IMR-90 (cell line): ENCODE measurements around the gene RABEP2. TPM values are rescaled to one million over a fixed set of nuclear protein-coding genes. Genes with fewer than 3 reads are reported as not detected.

Experiments used
- ATAC-seq: fragments of 200-7000 bp; cut with Tn5 transposase; 2 replicates; pipeline ENCODE4 v1.9.1; 2020; ENCODE audit warnings: low read depth, mild to moderate bottlenecking, moderate library complexity
- BruUV-seq: library from RNA; stranded (reverse); fragments of 400-500 nt; replicated peaks from 2 replicates; lab custom pipeline; 2021; lab: Mats Ljungman, UMichigan
- CTCF ChIA-PET: fragments of 300-600 bp; formaldehyde crosslinking; extraction: SDS; loops from one replicate; lab custom pipeline; 2021; ENCODE audit warnings: antibody characterized with exemption; lab: Yijun Ruan, JAX
- POLR2A ChIA-PET: fragments of 300-600 bp; sonication (Branson Sonifier 250); formaldehyde crosslinking; loops from one replicate; lab custom pipeline; 2022; ENCODE audit warnings: antibody characterized with exemption; ENCODE audit not compliant: unreplicated experiment; lab: Charles Lee
- DNase-seq: peaks from one replicate; pipeline ENCODE4 v3.0.0; 2013
- H2AFZ ChIP-seq: replicated peaks from 2 replicates; pipeline ENCODE3; 2013; ENCODE audit warnings: low read length, mild to moderate bottlenecking; ENCODE audit not compliant: poor library complexity
- H2AK5ac ChIP-seq: 2 replicates; pipeline ENCODE4 v1.6.1; 2013; ENCODE audit warnings: low read depth, low read length, inconsistent platforms
- H2AK9ac ChIP-seq: replicated peaks from 2 replicates; pipeline ENCODE3; 2013; ENCODE audit warnings: mild to moderate bottlenecking, low read depth, low read length, moderate library complexity; ENCODE audit not compliant: poor library complexity
- H2BK120ac ChIP-seq: 2 replicates; pipeline ENCODE4 v1.6.1; 2013; ENCODE audit warnings: low read depth, low read length, inconsistent platforms
- H2BK15ac ChIP-seq: 3 replicates; pipeline ENCODE4 v1.6.1; 2013; ENCODE audit warnings: low read depth, low read length, inconsistent platforms
- H2BK20ac ChIP-seq: 2 replicates; pipeline ENCODE4 v1.6.1; 2013; ENCODE audit warnings: low read depth, mild to moderate bottlenecking, inconsistent platforms, low read length, moderate library complexity
- H2BK5ac ChIP-seq: 2 replicates; pipeline ENCODE4 v1.6.1; 2013; ENCODE audit warnings: mild to moderate bottlenecking, low read depth, low read length, inconsistent platforms; ENCODE audit not compliant: poor library complexity, severe bottlenecking
- H3K14ac ChIP-seq: replicated peaks from 2 replicates; pipeline ENCODE4 v1.6.1; 2013; ENCODE audit warnings: low read depth, low read length, inconsistent platforms
- H3K18ac ChIP-seq: 2 replicates; pipeline ENCODE4 v1.6.1; 2013; ENCODE audit warnings: low read depth, low read length, control low read depth
- H3K23ac ChIP-seq: 2 replicates; pipeline ENCODE4 v1.6.1; 2013; ENCODE audit warnings: low read depth, low read length, inconsistent platforms
- H3K27ac ChIP-seq: 2 replicates; pipeline ENCODE4 v1.5.1; 2013; ENCODE audit warnings: mild to moderate bottlenecking, control low read depth, low read length; ENCODE audit not compliant: insufficient read depth
- H3K27me3 ChIP-seq: 2 replicates; pipeline ENCODE4 v1.6.1; 2013; ENCODE audit warnings: low read length; ENCODE audit not compliant: control insufficient read depth, insufficient read depth
- H3K36me3 ChIP-seq: 2 replicates; pipeline ENCODE4 v1.6.1; 2013; ENCODE audit warnings: low read length, mixed read lengths; ENCODE audit not compliant: control insufficient read depth, insufficient read depth
- H3K4ac ChIP-seq: 2 replicates; pipeline ENCODE4 v1.6.1; 2013; ENCODE audit warnings: low read depth, low read length, inconsistent platforms
- H3K4me1 ChIP-seq: 2 replicates; pipeline ENCODE4 v1.6.1; 2013; ENCODE audit warnings: low read length, mixed read lengths; ENCODE audit not compliant: control insufficient read depth, insufficient read depth
- H3K4me2 ChIP-seq: 2 replicates; pipeline ENCODE4 v1.6.1; 2013; ENCODE audit warnings: low read depth, mild to moderate bottlenecking, control low read depth, low read length, moderate library complexity
- H3K4me3 ChIP-seq: 2 replicates; pipeline ENCODE4 v1.5.1; 2013; ENCODE audit warnings: low read depth, mild to moderate bottlenecking, control low read depth, low read length, moderate library complexity; ENCODE audit not compliant: insufficient read depth
- H3K56ac ChIP-seq: 2 replicates; pipeline ENCODE4 v1.6.1; 2013; ENCODE audit warnings: low read length, inconsistent platforms; ENCODE audit not compliant: insufficient read depth; ENCODE audit errors: extremely low read depth
- H3K79me1 ChIP-seq, 2 experiments: 2 replicates each; pipeline ENCODE4 v1.6.1; 2013; ENCODE audit warnings: low read length in 2 of 2, inconsistent platforms in 1 of 2, low read depth in 1 of 2
- H3K9ac ChIP-seq: 2 replicates; pipeline ENCODE4 v1.6.1; 2013; ENCODE audit warnings: low read depth, low read length, control low read depth
- H3K9me1 ChIP-seq: 2 replicates; pipeline ENCODE4 v1.6.1; 2013; ENCODE audit warnings: low read length, inconsistent platforms; ENCODE audit not compliant: insufficient read depth
- H3K9me3 ChIP-seq: 2 replicates; pipeline ENCODE4 v1.6.1; 2013; ENCODE audit warnings: low read length; ENCODE audit not compliant: control insufficient read depth, insufficient read depth
- H4K20me1 ChIP-seq: 2 replicates; pipeline ENCODE4 v1.6.1; 2013; ENCODE audit warnings: low read length, inconsistent platforms; ENCODE audit not compliant: insufficient read depth
- H4K5ac ChIP-seq: 2 replicates; pipeline ENCODE4 v1.6.1; 2013; ENCODE audit warnings: mild to moderate bottlenecking, low read depth, low read length, control low read depth
- H4K8ac ChIP-seq, 2 experiments: 2 replicates each; pipeline ENCODE4 v1.6.1; 2013; ENCODE audit warnings: low read depth in 2 of 2, low read length in 2 of 2, control low read depth in 1 of 2, inconsistent platforms in 1 of 2
- H4K91ac ChIP-seq: 2 replicates; pipeline ENCODE4 v1.6.1; 2013; ENCODE audit warnings: low read depth, low read length, inconsistent platforms; ENCODE audit not compliant: insufficient read depth
- BHLHE40 ChIP-seq: fragments of 150-350 bp; IDR thresholded peaks from 2 replicates; pipeline ENCODE4 v1.6.1; 2016; ENCODE audit warnings: mild to moderate bottlenecking, low read depth, low read length
- CEBPB ChIP-seq: IDR thresholded peaks from 2 replicates; pipeline ENCODE4 v1.6.1; 2012; ENCODE audit warnings: low read depth, low read length, improper control_type of control experiment
- CHD1 ChIP-seq: IDR thresholded peaks from 2 replicates; pipeline ENCODE4 v1.6.1; 2012; ENCODE audit warnings: low read depth, low read length, improper control_type of control experiment
- CTCF ChIP-seq: conservative IDR thresholded peaks from 2 replicates; pipeline ENCODE4 v1.5.1; 2012; ENCODE audit warnings: mild to moderate bottlenecking, low read depth, low read length, improper control_type of control experiment
- ELK1 ChIP-seq: fragments of 150-350 bp; IDR thresholded peaks from 2 replicates; pipeline ENCODE4 v1.6.1; 2016; ENCODE audit warnings: low read depth, mild to moderate bottlenecking, low read length, moderate library complexity, borderline replicate concordance
- FOS ChIP-seq: fragments of 150-350 bp; IDR thresholded peaks from 2 replicates; pipeline ENCODE4 v1.6.1; 2016; ENCODE audit warnings: low read depth, low read length
- MAFK ChIP-seq: IDR thresholded peaks from 2 replicates; pipeline ENCODE4 v1.6.1; 2012; ENCODE audit warnings: low read depth, low read length, improper control_type of control experiment
- MAZ ChIP-seq: IDR thresholded peaks from 2 replicates; pipeline ENCODE4 v1.6.1; 2012; ENCODE audit warnings: low read depth, mild to moderate bottlenecking, low read length, improper control_type of control experiment, moderate library complexity, borderline replicate concordance
- MXI1 ChIP-seq: IDR thresholded peaks from 2 replicates; pipeline ENCODE4 v1.6.1; 2012; ENCODE audit warnings: low read depth, mild to moderate bottlenecking, low read length, moderate library complexity, borderline replicate concordance
- NFE2L2 ChIP-seq: fragments of 150-350 bp; IDR thresholded peaks from 2 replicates; pipeline ENCODE4 v1.6.1; 2016; ENCODE audit warnings: low read depth, mild to moderate bottlenecking, low read length
- POLR2A ChIP-seq: IDR thresholded peaks from 2 replicates; pipeline ENCODE4 v1.6.1; 2012; ENCODE audit warnings: mild to moderate bottlenecking, low read depth, low read length
- RAD21 ChIP-seq: IDR thresholded peaks from 2 replicates; pipeline ENCODE4 v1.6.1; 2012; ENCODE audit warnings: low read length, improper control_type of control experiment
- RCOR1 ChIP-seq: IDR thresholded peaks from 2 replicates; pipeline ENCODE4 v1.6.1; 2012; ENCODE audit warnings: mild to moderate bottlenecking, low read length, improper control_type of control experiment; ENCODE audit not compliant: insufficient replicate concordance
- SMC3 ChIP-seq: fragments of 150-350 bp; IDR thresholded peaks from 2 replicates; pipeline ENCODE4 v1.6.1; 2016; ENCODE audit warnings: low read depth, mild to moderate bottlenecking, antibody characterized with exemption, low read length, moderate library complexity
- USF2 ChIP-seq: fragments of 150-350 bp; IDR thresholded peaks from 2 replicates; pipeline ENCODE4 v1.6.1; 2017; ENCODE audit warnings: mild to moderate bottlenecking, antibody characterized with exemption, low read length, low read depth
- WGBS, 2 experiments: methylation state at CpG; one replicate each; pipeline versions ENCODE4 v1.1.5 to v1.1.7; 2013; ENCODE audit warnings: missing lambda C conversion rate in 2 of 2; ENCODE audit not compliant: insufficient read length in 1 of 2; ENCODE audit errors: extremely low coverage in 2 of 2; 5-methylcytosine and 5-hydroxymethylcytosine counted together
- dilution Hi-C: fragments of 300-500 bp; cut with HindIII; formaldehyde crosslinking; loops from one replicate; pipeline ENCODE4 v1.14.3; 2018; ENCODE audit warnings: low sequenced_read_pairs; ENCODE audit not compliant: unreplicated experiment
- in situ Hi-C: fragments of 300-500 bp; cut with MboI; formaldehyde crosslinking; loops from 3 replicates; pipeline ENCODE4 v1.14.3; 2019; ENCODE audit warnings: low sequenced_read_pairs, inconsistent platforms, mixed read lengths
- intact Hi-C: fragments of 100-400 bp; cut with micrococcal nuclease; formaldehyde crosslinking; loops from 2 replicates; pipeline ENCODE4 v1.10.0; 2022
- polyA plus RNA-seq, 3 experiments: library from polyadenylated mRNA; depleted of rRNA; stranded (reverse); fragments of >200 nt; gene quantifications; 2 replicates each; pipeline ENCODE4 v1.2.3, GENCODE V29; 2012; ENCODE audit warnings: low replicate concordance in 1 of 3
- total RNA-seq: library from RNA; depleted of rRNA; stranded (reverse); fragments of >200 nt; gene quantifications from 2 replicates; pipeline ENCODE4 v1.2.3, GENCODE V29; 2012

The RABEP2 gene
- total and polyA plus RNA-seq, 2 of the 4 experiments (the other 2 are of a cell fraction) = 12.2 to 20.0 TPM

DNA sequence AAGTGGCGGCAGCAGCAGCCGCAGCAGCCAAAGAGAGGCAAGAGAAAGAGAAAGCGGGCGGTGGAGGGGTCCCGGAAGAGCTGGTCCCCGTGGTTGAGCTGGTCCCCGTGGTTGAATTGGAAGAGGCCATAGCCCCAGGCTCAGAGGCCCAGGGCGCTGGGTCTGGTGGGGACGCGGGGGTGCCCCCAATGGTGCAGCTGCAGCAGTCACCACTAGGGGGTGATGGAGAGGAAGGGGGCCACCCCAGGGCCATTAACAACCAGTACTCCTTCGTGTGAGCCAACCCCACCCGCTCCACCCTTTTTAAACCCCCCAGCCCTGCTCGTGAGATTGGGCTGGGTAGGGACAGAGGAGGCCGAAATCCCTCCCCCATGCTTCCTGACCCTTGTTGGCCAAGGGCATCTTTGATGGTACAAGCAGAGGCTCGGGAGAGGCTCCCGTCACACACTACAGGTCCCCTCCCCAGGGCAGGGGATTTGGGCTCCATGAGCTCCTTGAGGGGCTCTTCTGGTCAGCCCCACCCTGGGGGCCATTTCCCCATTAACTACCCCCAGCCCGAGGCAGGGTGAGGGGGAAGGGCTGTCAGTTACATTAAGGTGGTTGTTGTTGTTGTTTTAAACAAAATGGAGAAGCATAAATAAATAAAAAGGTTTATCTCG, 51.4 kb downstream of the RABEP2 start:
- Histone ChIP-seq H3K27me3 (no peaks in the 10 kb centered on the region), H3K56ac (no peak overlapping the region), H3K4me1 (no peaks in the 10 kb centered on the region), H2AK5ac (no peak overlapping the region), H3K27ac (no peak overlapping the region), H4K8ac (no peak overlapping the region), H3K4ac (no peak overlapping the region), H3K9ac (no peak overlapping the region), H3K4me2 (no peak overlapping the region), H2BK120ac (no peak overlapping the region), H4K5ac (no peak overlapping the region), H3K18ac (no peak overlapping the region), H4K20me1 (no peaks in the 10 kb centered on the region), H2BK15ac (no peak overlapping the region), H4K91ac (no peak overlapping the region), H3K9me3 (no peaks in the 10 kb centered on the region), H3K23ac (no peak overlapping the region), H3K79me1 (peaks cover 9 to 21% of the 10 kb centered on the region in 2 experiments; a peak in 3 of 4 replicates), H3K14ac (no peak overlapping the region), H2AK9ac (peak overlapping the region; percentile 37), H3K9me1 (no peaks in the 10 kb centered on the region), H2AFZ (no peak overlapping the region), H2BK20ac (no peak overlapping the region), H3K4me3 (no peak overlapping the region), H3K36me3 (peaks cover 49% of the 10 kb centered on the region), H2BK5ac (no peak overlapping the region)
- BruUV-seq = no TSS peak
- intact Hi-C loops = loop anchor here (1.0 kb wide), 1 partner anchor 72 kb away; no protein-coding TSS in a partner anchor
- ChIA-PET CTCF (interaction anchor here (0.9 to 1.1 kb wide), 2 partner anchors 9 to 27 kb away, joined by 4 read pairs; partner anchors contain the start of gene TUFM), POLR2A (no interaction called here)
- dilution Hi-C loops = no loop called here
- TF ChIP-seq SMC3 (peak; percentile 29; the same call in 1 of the 2 replicates), RAD21 (peak; percentile 28), POLR2A (no peak), CTCF (peak; percentile 52), CHD1 (no peak), MAFK (no peak), BHLHE40 (no peak), FOS (no peak), RCOR1 (no peak), NFE2L2 (no peak), USF2 (no peak), MAZ (peak; percentile 63; the same call in 1 of the 2 replicates), MXI1 (no peak), ELK1 (no peak), CEBPB (no peak)
- ATAC-seq = peak; percentile 64
- WGBS, 2 experiments = 92% methylated on average over 5 of the region's 18 CpGs; no CpG with 5 or more reads in 1 of the 2 experiments
- no peak for DNase-seq
- in situ Hi-C loops = no loop called here
